ENCODE data around the gene ST6GALNAC5. TPM values are rescaled to one million over a fixed set of nuclear protein-coding genes. Genes with fewer than 3 reads are reported as not detected.

The ST6GALNAC5 gene
- total and polyA plus RNA-seq, 2 experiments from 2014 or later: 4.1 to 19.2 TPM

- TF ChIP-seq CTCF (conservative IDR thresholded peaks at IDR 0.05; ENCODE audit: low read depth in 2 of 2) (no peak), STAT1 (IDR thresholded peaks at IDR 0.05; ENCODE audit: unreplicated experiment) (no peak), EZH2 (IDR thresholded peaks at IDR 0.05; ENCODE audit: low read depth, unreplicated experiment) (no peak)
These were observed 11.2 kb upstream of the ST6GALNAC5 start (continued) for GRCh38 chr1:76856104-76856503.

- Mint-ChIP-seq H3K9me3 (no peaks in the 10 kb centered on the region), H3K36me3 (ENCODE audit: low read depth) (no peaks in the 10 kb centered on the region), H3K4me1 (peaks cover 31% of the 10 kb centered on the region), H3K27me3 (ENCODE audit: insufficient read depth, low read depth, poor library complexity) (peaks cover 2% of the 10 kb centered on the region), H3K27ac (no peak overlapping the region), H3K4me3 (no peak overlapping the region)
- ATAC-seq (peak; percentile 38; the same call in 2 of the 3 replicates), DNase-seq (ENCODE audit: low spot score) (peak; percentile 9)
- Histone ChIP-seq H3K79me2 (replicated peaks; ENCODE audit: insufficient read depth) (no peaks in the 10 kb centered on the region), H3K4me2 (peak overlapping the region; percentile 5), H3F3A (replicated peaks; ENCODE audit: low read depth) (no peaks in the 10 kb centered on the region), H3K4me3 (no peak overlapping the region), H3K4me1 (ENCODE audit: insufficient read depth) (peaks cover 38% of the 10 kb centered on the region), H3K27ac (ENCODE audit: low read depth) (no peak overlapping the region), H4K20me1 (replicated peaks; ENCODE audit: insufficient read depth) (no peaks in the 10 kb centered on the region), H3K9me2 (ENCODE audit: insufficient read depth) (no peaks in the 10 kb centered on the region), H3K36me3 (ENCODE audit: insufficient read depth) (no peaks in the 10 kb centered on the region), H3K27me3 (ENCODE audit: insufficient read depth) (peaks cover 21% of the 10 kb centered on the region; the same call in 1 of the 2 replicates), H2AFZ (no peak overlapping the region)
- TF ChIP-seq NANOG (IDR thresholded peaks at IDR 0.05; ENCODE audit: borderline replicate concordance): no peak
- TF ChIP-seq, protein P1, sequence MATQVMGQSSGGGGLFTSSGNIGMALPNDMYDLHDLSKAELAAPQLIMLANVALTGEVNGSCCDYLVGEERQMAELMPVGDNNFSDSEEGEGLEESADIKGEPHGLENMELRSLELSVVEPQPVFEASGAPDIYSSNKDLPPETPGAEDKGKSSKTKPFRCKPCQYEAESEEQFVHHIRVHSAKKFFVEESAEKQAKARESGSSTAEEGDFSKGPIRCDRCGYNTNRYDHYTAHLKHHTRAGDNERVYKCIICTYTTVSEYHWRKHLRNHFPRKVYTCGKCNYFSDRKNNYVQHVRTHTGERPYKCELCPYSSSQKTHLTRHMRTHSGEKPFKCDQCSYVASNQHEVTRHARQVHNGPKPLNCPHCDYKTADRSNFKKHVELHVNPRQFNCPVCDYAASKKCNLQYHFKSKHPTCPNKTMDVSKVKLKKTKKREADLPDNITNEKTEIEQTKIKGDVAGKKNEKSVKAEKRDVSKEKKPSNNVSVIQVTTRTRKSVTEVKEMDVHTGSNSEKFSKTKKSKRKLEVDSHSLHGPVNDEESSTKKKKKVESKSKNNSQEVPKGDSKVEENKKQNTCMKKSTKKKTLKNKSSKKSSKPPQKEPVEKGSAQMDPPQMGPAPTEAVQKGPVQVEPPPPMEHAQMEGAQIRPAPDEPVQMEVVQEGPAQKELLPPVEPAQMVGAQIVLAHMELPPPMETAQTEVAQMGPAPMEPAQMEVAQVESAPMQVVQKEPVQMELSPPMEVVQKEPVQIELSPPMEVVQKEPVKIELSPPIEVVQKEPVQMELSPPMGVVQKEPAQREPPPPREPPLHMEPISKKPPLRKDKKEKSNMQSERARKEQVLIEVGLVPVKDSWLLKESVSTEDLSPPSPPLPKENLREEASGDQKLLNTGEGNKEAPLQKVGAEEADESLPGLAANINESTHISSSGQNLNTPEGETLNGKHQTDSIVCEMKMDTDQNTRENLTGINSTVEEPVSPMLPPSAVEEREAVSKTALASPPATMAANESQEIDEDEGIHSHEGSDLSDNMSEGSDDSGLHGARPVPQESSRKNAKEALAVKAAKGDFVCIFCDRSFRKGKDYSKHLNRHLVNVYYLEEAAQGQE (IDR thresholded peaks at IDR 0.05; ENCODE audit: unreplicated experiment): no peak
- no peak for TF ChIP-seq EZH2 (IDR thresholded peaks at IDR 0.05; ENCODE audit: low read depth, unreplicated experiment)
- TF ChIP-seq POLR2AphosphoS5 (IDR thresholded peaks at IDR 0.05; ENCODE audit: low read depth): no peak
- no peak for TF ChIP-seq CTCF (conservative IDR thresholded peaks at IDR 0.05; ENCODE audit: low read depth in 2 of 2)
- no peak for TF ChIP-seq EZH2phosphoT487 (IDR thresholded peaks at IDR 0.05; ENCODE audit: unreplicated experiment)
- TF ChIP-seq JUNB (IDR thresholded peaks at IDR 0.05; ENCODE audit: unreplicated experiment): no peak
These were observed 10.1 kb upstream of the ST6GALNAC5 start for GRCh38 chr1:76857138-76857537.
